Stimulated activated CD8-positive, alpha-beta memory T cell treated with anti-CD3 and anti-CD28 coated beads, Interleukin-12 subunit alpha, Interleukin-12 subunit beta, amount 100 ng/mL, for 1 hour (primary cell): ENCODE results near the gene GPR148.

Experiments used
- DNase-seq: peaks from one replicate; pipeline ENCODE4 v3.0.0-alpha.2; 2020; ENCODE audit warnings: low read depth

Gene GPR148

DNA sequence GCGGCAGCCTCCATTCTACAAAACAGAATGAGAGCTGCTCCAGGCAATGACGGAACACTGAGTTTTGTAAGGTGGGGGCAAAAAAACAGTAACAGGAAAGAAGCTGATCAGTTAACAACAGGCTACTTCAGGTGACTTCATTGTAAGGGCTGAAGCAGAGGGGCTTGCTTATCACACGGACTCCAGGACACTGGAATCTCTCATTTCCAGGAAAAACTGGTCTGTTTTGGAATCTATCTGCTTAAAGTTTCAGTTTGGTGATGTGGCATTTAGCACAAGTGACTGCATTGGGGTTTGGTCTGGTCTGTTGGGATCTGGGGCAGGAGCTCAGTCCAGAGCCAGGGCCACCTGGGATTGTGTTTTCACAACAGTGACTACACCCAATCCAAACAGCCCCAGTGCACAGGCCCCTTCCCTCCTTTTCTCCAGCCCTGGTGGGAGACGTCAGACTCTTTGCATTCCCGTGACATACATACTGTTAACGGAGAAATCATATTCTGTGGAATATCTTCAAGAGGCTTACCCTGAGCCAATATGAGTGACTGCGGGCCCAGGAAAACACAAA lies 40.6 kb downstream of the GPR148 start:
- DNase-seq = no peak

DNA sequence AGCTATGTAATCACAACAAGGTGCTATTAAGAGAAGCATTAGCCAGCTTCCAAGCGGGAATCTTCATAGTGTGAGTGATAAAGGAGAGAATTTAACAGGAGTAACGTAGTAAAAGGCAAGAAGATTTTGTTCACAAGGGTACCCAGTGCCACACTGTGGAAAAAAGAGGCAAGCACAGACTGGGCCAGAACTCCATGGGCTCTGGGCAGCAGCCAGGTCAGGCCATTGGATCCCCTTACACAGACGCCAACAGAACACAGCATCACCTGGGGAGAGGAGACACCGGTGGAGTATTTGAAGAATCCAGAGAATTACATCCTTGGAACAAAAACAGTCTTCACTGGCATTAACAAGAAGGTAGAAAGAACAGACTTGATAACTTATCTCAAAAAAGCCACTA lies 47.7 kb downstream of the GPR148 start:
- DNase-seq = no peak

DNA sequence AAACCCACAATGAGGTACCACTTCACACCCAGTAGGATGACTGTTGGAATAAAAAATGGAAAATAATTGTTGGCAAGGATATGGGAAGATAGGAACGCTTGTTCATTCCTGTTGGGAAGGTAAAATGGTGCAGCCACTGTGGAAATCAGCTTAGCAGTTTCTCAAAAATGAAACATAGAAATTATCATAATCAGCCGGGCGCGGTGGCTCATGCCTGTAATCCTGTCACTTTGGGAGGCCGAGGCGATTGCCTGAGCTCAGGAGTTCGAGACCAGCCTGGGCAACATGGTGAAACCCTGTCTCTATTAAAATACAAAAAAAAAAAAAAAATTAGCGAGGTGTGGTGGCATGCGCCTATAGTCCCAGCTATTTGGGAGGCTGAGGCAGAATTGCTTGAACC lies 49.9 kb downstream of the GPR148 start:
- no peak for DNase-seq
